Mesodermal cell (in vitro differentiated cells): ENCODE measurements around the gene SLC25A26.
"Not testable (repeated sequence)": the region's sequence is repeated elsewhere in the genome, so short reads cannot be mapped to it uniquely, and the experiment has no call there.

ENCODE experiments used
- H3K27ac ChIP-seq: 2 replicates; pipeline ENCODE4 v1.7.0; 2013; ENCODE audit warnings: mild to moderate bottlenecking, low read depth, low read length, moderate library complexity; ENCODE audit not compliant: severe bottlenecking
- H3K36me3 ChIP-seq: 2 replicates; pipeline ENCODE4 v1.7.1; 2013; ENCODE audit warnings: mild to moderate bottlenecking, low read length, moderate library complexity; ENCODE audit not compliant: control insufficient read depth, insufficient read depth
- H3K4me1 ChIP-seq: one replicate; pipeline ENCODE4 v1.7.1; 2013; ENCODE audit warnings: mild to moderate bottlenecking, low read length; ENCODE audit not compliant: insufficient read depth, control insufficient read depth, poor library complexity, severe bottlenecking
- H3K4me3 ChIP-seq: 2 replicates; pipeline ENCODE4 v1.7.0; 2013; ENCODE audit warnings: low read length, control low read depth, mild to moderate bottlenecking; ENCODE audit not compliant: insufficient read depth, poor library complexity, severe bottlenecking; ENCODE audit errors: extremely low read depth
- H3K9me3 ChIP-seq: 2 replicates; pipeline ENCODE4 v1.7.1; 2013; ENCODE audit warnings: mild to moderate bottlenecking, low read length, moderate library complexity; ENCODE audit not compliant: control insufficient read depth
- WGBS, 2 experiments: methylation state at CpG; one replicate each; pipeline ENCODE4 v1.1.5; 2013; ENCODE audit warnings: missing lambda C conversion rate in 2 of 2; ENCODE audit not compliant: insufficient coverage in 2 of 2; 5-methylcytosine and 5-hydroxymethylcytosine counted together

Gene SLC25A26

GRCh38 chr3:66267031-66267430 lies 46.2 kb downstream of the SLC25A26 start:
- no peak overlapping the region for H3K27ac ChIP-seq
- H3K4me3 ChIP-seq: no peak overlapping the region
- H3K36me3 ChIP-seq: no peaks in the 10 kb centered on the region
- 84 to 93% methylated on average over 4 of the region's 4 CpGs for WGBS, 2 experiments
- no peaks in the 10 kb centered on the region for H3K9me3 ChIP-seq
- no peaks in the 10 kb centered on the region for H3K4me1 ChIP-seq

- H3K27ac ChIP-seq: no peak overlapping the region
- H3K4me1 ChIP-seq: no peaks in the 10 kb centered on the region
- H3K36me3 ChIP-seq: no peaks in the 10 kb centered on the region
- H3K9me3 ChIP-seq: no peaks in the 10 kb centered on the region
- 95 to 97% methylated on average over 3 to 5 of the region's 5 CpGs for WGBS, 2 experiments
- H3K4me3 ChIP-seq: no peak overlapping the region
Measured at GRCh38 chr3:66267906-66268305, 47.1 kb downstream of the SLC25A26 start.

GRCh38 chr3:66268864-66269263 lies 48.1 kb downstream of the SLC25A26 start:
- H3K36me3 ChIP-seq: no peaks in the 10 kb centered on the region
- no peak overlapping the region for H3K4me3 ChIP-seq
- no peak overlapping the region for H3K27ac ChIP-seq
- 84 to 100% methylated on average over 3 of the region's 4 CpGs for WGBS, 2 experiments
- no peaks in the 10 kb centered on the region for H3K4me1 ChIP-seq
- no peaks in the 10 kb centered on the region for H3K9me3 ChIP-seq

- H3K36me3 ChIP-seq: no peaks in the 10 kb centered on the region
- H3K27ac ChIP-seq: no peak overlapping the region
- WGBS, 2 experiments: no CpG with 5 or more reads among the region's 1 CpG
- H3K4me1 ChIP-seq: no peaks in the 10 kb centered on the region
- no peak overlapping the region for H3K4me3 ChIP-seq
- no peaks in the 10 kb centered on the region for H3K9me3 ChIP-seq
Measured at GRCh38 chr3:66269411-66269810, 48.6 kb downstream of the SLC25A26 start.

- WGBS, 2 experiments: no CpG with 5 or more reads among the region's 1 CpG
Measured at GRCh38 chr3:66270288-66270687, 49.5 kb downstream of the SLC25A26 start.

GRCh38 chr3:66270701-66271100 lies 49.9 kb downstream of the SLC25A26 start:
- no peaks in the 10 kb centered on the region for H3K4me1 ChIP-seq
- no peaks in the 10 kb centered on the region for H3K9me3 ChIP-seq
- WGBS, 2 experiments: 100% methylated on average over 1 of the region's 2 CpGs

More at GRCh38 chr3:66270288-66270687, 49.5 kb downstream of the SLC25A26 start:
- no peaks in the 10 kb centered on the region for H3K36me3 ChIP-seq
- no peaks in the 10 kb centered on the region for H3K4me1 ChIP-seq
- no peaks in the 10 kb centered on the region for H3K9me3 ChIP-seq
- H3K4me3 ChIP-seq: no peak overlapping the region
- no peak overlapping the region for H3K27ac ChIP-seq

GRCh38 chr3:66271231-66271630 lies 50.4 kb downstream of the SLC25A26 start:
- Histone ChIP-seq H3K36me3 (no peaks in the 10 kb centered on the region), H3K4me1 (no peaks in the 10 kb centered on the region), H3K4me3 (no peak overlapping the region), H3K27ac (no peak overlapping the region), H3K9me3 (no peaks in the 10 kb centered on the region)
- WGBS, 2 experiments: 100% methylated on average over 1 to 2 of the region's 2 CpGs

More at GRCh38 chr3:66270701-66271100, 49.9 kb downstream of the SLC25A26 start:
- Histone ChIP-seq H3K4me3 (no peak overlapping the region), H3K27ac (no peak overlapping the region), H3K36me3 (no peaks in the 10 kb centered on the region)

- Histone ChIP-seq H3K36me3 (no peaks in the 10 kb centered on the region), H3K4me3 (no peak overlapping the region), H3K4me1 (no peaks in the 10 kb centered on the region), H3K9me3 (no peaks in the 10 kb centered on the region), H3K27ac (no peak overlapping the region)
- no CpG with 5 or more reads among the region's 1 CpG for WGBS, 2 experiments
Measured at GRCh38 chr3:66272016-66272415, 51.2 kb downstream of the SLC25A26 start.

- H3K9me3 ChIP-seq, H3K27ac ChIP-seq, H3K4me3 ChIP-seq, H3K36me3 ChIP-seq, H3K4me1 ChIP-seq: not testable (repeated sequence)
- WGBS, 2 experiments: no CpG with 5 or more reads among the region's 6 CpGs
Measured at GRCh38 chr3:66274837-66275236, 54.0 kb downstream of the SLC25A26 start.

GRCh38 chr3:66276705-66277274 lies 56.0 kb downstream of the SLC25A26 start:
- 0% methylated on average over 2 to 3 of the region's 3 CpGs for WGBS, 2 experiments
- H3K4me3 ChIP-seq: no peak overlapping the region
- H3K27ac ChIP-seq: no peak overlapping the region
- no peaks in the 10 kb centered on the region for H3K4me1 ChIP-seq
- H3K9me3 ChIP-seq: no peaks in the 10 kb centered on the region
- no peaks in the 10 kb centered on the region for H3K36me3 ChIP-seq

GRCh38 chr3:66279168-66279567 lies 58.4 kb downstream of the SLC25A26 start:
- no peak overlapping the region for H3K4me3 ChIP-seq
- 100% methylated on average over 1 of the region's 1 CpG; no CpG with 5 or more reads in 1 of the 2 experiments for WGBS, 2 experiments
- no peaks in the 10 kb centered on the region for H3K36me3 ChIP-seq
- no peaks in the 10 kb centered on the region for H3K9me3 ChIP-seq
- H3K4me1 ChIP-seq: no peaks in the 10 kb centered on the region
- H3K27ac ChIP-seq: no peak overlapping the region
